Loucy (cell line): Measurements from ENCODE around the gene MAGOHB.

Source experiments
- CTCF ChIP-seq: fragments of 200-600 bp; sonication (generic); conservative IDR thresholded peaks from 2 replicates; pipeline ENCODE4 v1.5.1; 2014; ENCODE audit warnings: mild to moderate bottlenecking, antibody characterized with exemption, low read length
- EZH2phosphoT487 ChIP-seq: fragments of 200-600 bp; IDR thresholded peaks from 2 replicates; pipeline ENCODE4 v1.6.1; 2018; ENCODE audit warnings: antibody characterized with exemption, mild to moderate bottlenecking, moderate library complexity, borderline replicate concordance

DNA sequence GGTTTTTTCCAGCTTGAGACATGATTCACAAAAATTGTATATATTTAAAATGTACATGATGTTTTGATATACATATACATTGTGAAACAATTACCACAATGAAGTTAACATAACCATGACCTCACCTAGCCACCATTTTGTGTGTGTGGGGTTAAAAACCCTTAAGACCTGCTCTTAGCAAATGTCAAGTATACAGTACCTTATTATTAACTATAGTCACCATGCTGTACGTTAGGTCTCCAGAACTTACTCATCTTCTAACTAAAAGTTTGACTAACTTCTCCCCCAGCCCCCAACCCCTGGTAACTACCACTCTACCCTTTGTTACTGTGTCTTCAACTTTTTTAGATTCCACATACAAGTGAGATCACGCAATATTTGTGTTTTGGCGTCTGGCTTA is 55.1 kb downstream of the MAGOHB start:
- no peak for TF ChIP-seq CTCF
- TF ChIP-seq EZH2phosphoT487: no peak
